ENCODE results near the gene JMJD6. TPM values are rescaled to one million over a fixed set of nuclear protein-coding genes. Genes with fewer than 3 reads are reported as not detected.

Gene JMJD6
- total RNA-seq, 1 experiment from 2014 or later, result 28.9 TPM

DNA sequence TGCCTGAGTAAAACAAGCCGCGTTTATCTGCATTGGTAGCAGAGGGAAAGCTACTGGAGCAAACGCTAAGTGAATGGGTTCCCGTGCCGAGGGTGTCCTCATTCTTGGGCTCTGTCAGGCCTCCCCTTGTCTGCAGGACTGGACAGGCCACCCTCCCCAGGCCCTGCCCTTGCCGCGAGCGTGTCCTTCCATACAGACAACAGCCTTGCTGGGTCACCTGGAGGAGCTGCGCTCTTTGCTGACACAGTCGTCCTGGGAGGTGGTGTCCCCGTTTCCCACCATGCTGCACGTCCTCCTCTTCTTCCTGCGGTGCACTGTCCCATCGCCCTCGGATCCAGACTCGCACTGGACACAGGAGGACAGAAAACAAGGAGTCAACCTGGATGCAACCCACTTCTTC, 7.9 kb downstream of the JMJD6 start:
- H3K27me3 Mint-ChIP-seq (ENCODE audit: low read depth), result no peaks in the 10 kb centered on the region
- Histone ChIP-seq H2AK5ac (ENCODE audit: insufficient read length, low read length) (no peak overlapping the region), H3K9ac (ENCODE audit: extremely low read depth, insufficient read length, low read length) (no peak overlapping the region), H3K18ac (ENCODE audit: insufficient read length, low read depth, low read length) (no peak overlapping the region), H4K91ac (ENCODE audit: insufficient read length, low read depth, low read length) (no peak overlapping the region), H2AFZ (ENCODE audit: low read length) (no peak overlapping the region), H3K79me2 (ENCODE audit: insufficient read depth, low read length) (no peaks in the 10 kb centered on the region), H3K4me2 (ENCODE audit: insufficient read depth, insufficient read length, low read length) (no peak overlapping the region), H3K9me3 (ENCODE audit: control insufficient read depth, low read depth, low read length) (no peaks in the 10 kb centered on the region), H3K14ac (ENCODE audit: insufficient read depth, low read length) (no peak overlapping the region; the same call in 1 of the 2 replicates), H4K20me1 (ENCODE audit: control insufficient read depth, insufficient read depth, insufficient read length) (no peaks in the 10 kb centered on the region), H4K8ac (replicated peaks; ENCODE audit: insufficient read length, low read depth, low read length) (no peak overlapping the region), H3K56ac (ENCODE audit: insufficient read length, low read depth, low read length) (no peak overlapping the region), H2BK120ac (ENCODE audit: low read depth, low read length, poor library complexity, severe bottlenecking) (no peak overlapping the region), H3T11ph (ENCODE audit: low read length) (no peak overlapping the region), H4K5ac (ENCODE audit: insufficient read length, low read depth, low read length) (no peak overlapping the region), H3K79me1 (ENCODE audit: insufficient read depth, low read depth, low read length, poor library complexity, severe bottlenecking) (no peaks in the 10 kb centered on the region), H3K27me3 (ENCODE audit: insufficient read depth, low read length) (no peaks in the 10 kb centered on the region), H2BK12ac (ENCODE audit: insufficient read length, low read depth, low read length) (no peak overlapping the region), H2BK5ac (ENCODE audit: insufficient read length, low read length) (no peak overlapping the region), H3K4me1 (ENCODE audit: insufficient read depth, low read length) (no peaks in the 10 kb centered on the region), H2BK15ac (ENCODE audit: low read depth, low read length) (no peak overlapping the region), H3K23ac (ENCODE audit: insufficient read length, low read depth, low read length) (no peak overlapping the region), H3K4ac (ENCODE audit: low read depth, low read length) (no peak overlapping the region), H3K27ac (ENCODE audit: insufficient read length, low read depth, low read length) (no peak overlapping the region), H2BK20ac (ENCODE audit: low read depth, low read length, poor library complexity, severe bottlenecking) (no peak overlapping the region), H3K23me2 (ENCODE audit: insufficient read length, low read depth, low read length, poor library complexity, severe bottlenecking) (no peaks in the 10 kb centered on the region)
- no CpG with 5 or more reads among the region's 16 CpGs for WGBS (ENCODE audit: extremely low coverage, insufficient read length, low lambda C conversion rate)
- H3K27ac Mint-ChIP-seq, result no peak overlapping the region; a peak in 1 of 7 replicates
- H3K36me3 Mint-ChIP-seq (ENCODE audit: insufficient read depth in 1 of 3, low read depth in 3 of 3), result peaks cover 29 to 79% (median 77%) of the 10 kb centered on the region in 3 experiments; a peak in 6 of 7 replicates
- peaks cover 0 to 3% of the 10 kb centered on the region in 2 experiments; a peak in 1 of 4 replicates for H3K4me1 Mint-ChIP-seq
- no peak for DNase-seq
- H3K9me3 Mint-ChIP-seq, result no peaks in the 10 kb centered on the region
- no peak overlapping the region; a peak in 1 of 5 replicates for H3K4me3 Mint-ChIP-seq
- TF ChIP-seq, protein P1, sequence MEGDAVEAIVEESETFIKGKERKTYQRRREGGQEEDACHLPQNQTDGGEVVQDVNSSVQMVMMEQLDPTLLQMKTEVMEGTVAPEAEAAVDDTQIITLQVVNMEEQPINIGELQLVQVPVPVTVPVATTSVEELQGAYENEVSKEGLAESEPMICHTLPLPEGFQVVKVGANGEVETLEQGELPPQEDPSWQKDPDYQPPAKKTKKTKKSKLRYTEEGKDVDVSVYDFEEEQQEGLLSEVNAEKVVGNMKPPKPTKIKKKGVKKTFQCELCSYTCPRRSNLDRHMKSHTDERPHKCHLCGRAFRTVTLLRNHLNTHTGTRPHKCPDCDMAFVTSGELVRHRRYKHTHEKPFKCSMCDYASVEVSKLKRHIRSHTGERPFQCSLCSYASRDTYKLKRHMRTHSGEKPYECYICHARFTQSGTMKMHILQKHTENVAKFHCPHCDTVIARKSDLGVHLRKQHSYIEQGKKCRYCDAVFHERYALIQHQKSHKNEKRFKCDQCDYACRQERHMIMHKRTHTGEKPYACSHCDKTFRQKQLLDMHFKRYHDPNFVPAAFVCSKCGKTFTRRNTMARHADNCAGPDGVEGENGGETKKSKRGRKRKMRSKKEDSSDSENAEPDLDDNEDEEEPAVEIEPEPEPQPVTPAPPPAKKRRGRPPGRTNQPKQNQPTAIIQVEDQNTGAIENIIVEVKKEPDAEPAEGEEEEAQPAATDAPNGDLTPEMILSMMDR (conservative IDR thresholded peaks at IDR 0.05), result no peak

All from H9 (cell line).